Measurements from ENCODE around the gene PCBP2. TPM values are rescaled to one million over a fixed set of nuclear protein-coding genes. Genes with fewer than 3 reads are reported as not detected.

The PCBP2 gene
- total and polyA plus RNA-seq, 4 donors, result 363 to 697 (median 557) TPM

GRCh38 chr12:53505086-53505485, 53.2 kb downstream of the PCBP2 start:
- Histone ChIP-seq H3K4me1 (ENCODE audit: control insufficient read depth in 5 of 5, insufficient read depth in 5 of 5, low read length in 5 of 5) (peaks cover 5 to 31% (median 10%) of the 10 kb centered on the region in 5 donors), H3K4me3 (no peak overlapping the region), H3K9me3 (ENCODE audit: control insufficient read depth in 4 of 4, insufficient read depth in 3 of 4, low read length in 3 of 4) (no peaks in the 10 kb centered on the region), H3K27me3 (ENCODE audit: control insufficient read depth in 3 of 3, insufficient read depth in 3 of 3, low read length in 2 of 3) (no peaks in the 10 kb centered on the region), H3K27ac (ENCODE audit: low read depth in 1 of 2, low read length in 1 of 2) (peak overlapping the region in 1 of 2 donors; percentile 9), H3K9ac (ENCODE audit: insufficient read depth in 1 of 2, low read length in 2 of 2) (no peak overlapping the region), H3K36me3 (ENCODE audit: control insufficient read depth in 4 of 4, insufficient read depth in 4 of 4, low read length in 4 of 4) (peaks cover 0 to 27% (median 14%) of the 10 kb centered on the region in 4 donors)
- DNase-seq (no peak), ATAC-seq (ENCODE audit: insufficient read depth, low FRiP score) (no peak)
- TF ChIP-seq CTCF (IDR thresholded peaks at IDR 0.05; ENCODE audit: control extremely low read depth, extremely low read depth), result no peak
- WGBS, 2 donors, result 81 to 91% methylated on average over 10 of the region's 10 CpGs

- Histone ChIP-seq H3K9me3 (ENCODE audit: control insufficient read depth in 4 of 4, insufficient read depth in 3 of 4, low read length in 3 of 4) (no peaks in the 10 kb centered on the region), H3K9ac (ENCODE audit: insufficient read depth in 1 of 2, low read length in 2 of 2) (no peak overlapping the region), H3K27ac (ENCODE audit: low read depth in 1 of 2, low read length in 1 of 2) (no peak overlapping the region), H3K27me3 (ENCODE audit: control insufficient read depth in 3 of 3, insufficient read depth in 3 of 3, low read length in 2 of 3) (no peaks in the 10 kb centered on the region), H3K36me3 (ENCODE audit: control insufficient read depth in 4 of 4, insufficient read depth in 4 of 4, low read length in 4 of 4) (peaks cover 4 to 32% (median 15%) of the 10 kb centered on the region in 4 donors), H3K4me3 (no peak overlapping the region), H3K4me1 (ENCODE audit: control insufficient read depth in 5 of 5, insufficient read depth in 5 of 5, low read length in 5 of 5) (peaks cover 5 to 26% (median 10%) of the 10 kb centered on the region in 5 donors)
- DNase-seq (no peak), ATAC-seq (ENCODE audit: insufficient read depth, low FRiP score) (no peak)
- 87 to 91% methylated on average over 19 of the region's 19 CpGs for WGBS, 2 donors
- no peak for TF ChIP-seq CTCF (IDR thresholded peaks at IDR 0.05; ENCODE audit: control extremely low read depth, extremely low read depth)
Observed at GRCh38 chr12:53505555-53506449, 53.9 kb downstream of the PCBP2 start.

GRCh38 chr12:53506450-53506785, 54.5 kb downstream of the PCBP2 start:
- no peak overlapping the region for H3K9ac ChIP-seq (ENCODE audit: insufficient read depth in 1 of 2, low read length in 2 of 2)
- DNase-seq, result no peak
- H3K36me3 ChIP-seq (ENCODE audit: control insufficient read depth in 4 of 4, insufficient read depth in 4 of 4, low read length in 4 of 4), result peaks cover 4 to 35% (median 17%) of the 10 kb centered on the region in 4 donors
- H3K9me3 ChIP-seq (ENCODE audit: control insufficient read depth in 4 of 4, insufficient read depth in 3 of 4, low read length in 3 of 4), result no peaks in the 10 kb centered on the region
- ATAC-seq (ENCODE audit: insufficient read depth, low FRiP score), result no peak
- H3K4me1 ChIP-seq (ENCODE audit: control insufficient read depth in 5 of 5, insufficient read depth in 5 of 5, low read length in 5 of 5), result peaks cover 5 to 26% (median 10%) of the 10 kb centered on the region in 5 donors
- TF ChIP-seq CTCF (IDR thresholded peaks at IDR 0.05; ENCODE audit: control extremely low read depth, extremely low read depth), result no peak
- WGBS, 2 donors, result 60 to 64% methylated on average over 2 of the region's 2 CpGs
- no peak overlapping the region for H3K27ac ChIP-seq (ENCODE audit: low read depth in 1 of 2, low read length in 1 of 2)
- no peak overlapping the region for H3K4me3 ChIP-seq
- H3K27me3 ChIP-seq (ENCODE audit: control insufficient read depth in 3 of 3, insufficient read depth in 3 of 3, low read length in 2 of 3), result no peaks in the 10 kb centered on the region

Measured in lung (tissue), 12 donors.